A549 (cell line): ENCODE results near the gene UBE2E2. TPM values are rescaled to one million over a fixed set of nuclear protein-coding genes. Genes with fewer than 3 reads are reported as not detected.
A peak's percentile ranks its signal among the peaks of the same experiment; 100 is the strongest.

Experiments
- ATAC-seq, 2 experiments: fragments of 200-7000 bp in 1 of 2; fragments of >200 bp in 1 of 2; cut with Nextera tagmentation in 1 of 2; cut with Tn5 transposase in 1 of 2; 3 replicates each; pipeline versions ENCODE4 v1.8.0 to v1.9.1; 2018 to 2020; ENCODE audit warnings: mild to moderate bottlenecking in 1 of 2, moderate library complexity in 1 of 2
- CTCF ChIA-PET: fragments of 300-600 bp; sonication (Branson Sonifier 250); formaldehyde crosslinking; extraction: SDS; loops from one replicate; lab custom pipeline; 2021; ENCODE audit warnings: antibody characterized with exemption, inconsistent platforms; lab: Yijun Ruan, JAX
- POLR2A ChIA-PET: fragments of 350-600 bp; formaldehyde crosslinking; extraction: SDS; loops from one replicate; lab custom pipeline; 2021; ENCODE audit warnings: antibody characterized with exemption, inconsistent platforms; lab: Yijun Ruan, JAX
- DNase-seq, 2 experiments: peaks; one replicate each; pipeline versions ENCODE4 v3.0.0 to v3.0.0-alpha.2; 2011 to 2016; ENCODE audit warnings: low read depth in 1 of 2, low spot score in 1 of 2
- FAIRE-seq: peaks from 2 replicates; lab custom pipeline; 2011; peaks lifted over from hg19 to GRCh38; lab: Jason Lieb, UNC
- H3K27ac ChIP-seq, 2 experiments: fragments of >200 bp; sonication (Bioruptor Twin); formaldehyde crosslinking; 3 replicates each; pipeline ENCODE4 v1.5.1; 2016 to 2017
- H3K4me1 ChIP-seq: fragments of >200 bp; sonication (Bioruptor Twin); formaldehyde crosslinking; 3 replicates; pipeline ENCODE4 v1.6.1; 2016
- H3K4me2 ChIP-seq: fragments of >200 bp; sonication (Bioruptor Twin); formaldehyde crosslinking; 3 replicates; pipeline ENCODE4 v1.6.1; 2016
- H3K4me3 ChIP-seq: fragments of >200 bp; sonication (Bioruptor Twin); formaldehyde crosslinking; 3 replicates; pipeline ENCODE4 v1.5.1; 2016
- H3K9me3 ChIP-seq: fragments of >200 bp; sonication (Bioruptor Twin); formaldehyde crosslinking; 3 replicates; pipeline ENCODE4 v1.6.1; 2016
- EHMT2 ChIP-seq: fragments of 200-600 bp; sonication (generic); IDR thresholded peaks from 2 replicates; pipeline ENCODE4 v1.6.1; 2016; ENCODE audit warnings: antibody characterized with exemption, low read depth, mild to moderate bottlenecking, moderate library complexity
- EP300 ChIP-seq, 2 experiments: fragments of >200 bp; sonication (Bioruptor Twin); formaldehyde crosslinking; IDR thresholded peaks; 2 replicates in 1 of 2; 3 replicates in 1 of 2; pipeline ENCODE4 v1.6.1; 2016 to 2017
- FOSB ChIP-seq: fragments of 250-450 bp; sonication (Bioruptor Pico); IDR thresholded peaks from 2 replicates; pipeline ENCODE4 v1.5.0; 2020; ENCODE audit warnings: mild to moderate bottlenecking, moderate library complexity
- HDAC2 ChIP-seq: fragments of 200-600 bp; sonication (generic); IDR thresholded peaks from 2 replicates; pipeline ENCODE4 v1.6.1; 2016
- HEYL ChIP-seq: fragments of 250-450 bp; sonication (Bioruptor Pico); IDR thresholded peaks from 2 replicates; pipeline ENCODE4 v1.8.0; 2021; ENCODE audit warnings: mild to moderate bottlenecking, moderate library complexity
- HOXA7 ChIP-seq: fragments of 250-450 bp; sonication (Bioruptor Pico); IDR thresholded peaks from 2 replicates; pipeline ENCODE4 v1.5.0; 2020; ENCODE audit warnings: mild to moderate bottlenecking, moderate library complexity
- HOXB5 ChIP-seq: fragments of 250-450 bp; sonication (Bioruptor Pico); IDR thresholded peaks from 2 replicates; pipeline ENCODE4 v1.5.0; 2020; ENCODE audit warnings: mild to moderate bottlenecking, moderate library complexity
- KDM1A ChIP-seq: fragments of 200-600 bp; sonication (generic); IDR thresholded peaks from 2 replicates; pipeline ENCODE4 v1.6.1; 2016; ENCODE audit warnings: low read depth, mild to moderate bottlenecking
- KDM5A ChIP-seq: fragments of 200-600 bp; sonication (generic); IDR thresholded peaks from 2 replicates; pipeline ENCODE4 v1.6.1; 2016; ENCODE audit warnings: antibody characterized with exemption, mild to moderate bottlenecking
- MAZ ChIP-seq: fragments of 150-350 bp; IDR thresholded peaks from 2 replicates; pipeline ENCODE4 v1.6.1; 2014; ENCODE audit warnings: antibody characterized with exemption, low read depth, low read length, borderline replicate concordance
- NR3C1 ChIP-seq: fragments of >200 bp; sonication (Bioruptor Twin); formaldehyde crosslinking; IDR thresholded peaks from 3 replicates; pipeline ENCODE4 v1.6.1; 2017
- POLR2AphosphoS2 ChIP-seq: conservative IDR thresholded peaks from 2 replicates; pipeline ENCODE4 v1.6.1; 2012; ENCODE audit warnings: low read length, improper control_type of control experiment, inconsistent platforms
- RNF2 ChIP-seq: fragments of 200-600 bp; sonication (generic); IDR thresholded peaks from 2 replicates; pipeline ENCODE4 v1.6.1; 2016; ENCODE audit warnings: low read depth, mild to moderate bottlenecking, antibody characterized with exemption, moderate library complexity, borderline replicate concordance
- SMC3 ChIP-seq: fragments of >200 bp; sonication (Bioruptor Twin); formaldehyde crosslinking; IDR thresholded peaks from 3 replicates; pipeline ENCODE4 v1.6.1; 2018; ENCODE audit warnings: inconsistent platforms
- TFCP2L1 ChIP-seq: fragments of 250-450 bp; sonication (Bioruptor Pico); IDR thresholded peaks from 2 replicates; pipeline ENCODE4 v1.5.0; 2021; ENCODE audit warnings: mild to moderate bottlenecking
- WGBS: methylation state at CpG from one replicate; pipeline ENCODE4 v1.1.6; 2017; ENCODE audit errors: missing lambda C conversion rate; 5-methylcytosine and 5-hydroxymethylcytosine counted together
- polyA plus RNA-seq, 4 experiments: library from polyadenylated mRNA; depleted of rRNA in 3 of 4; stranded (reverse); fragments of >200 nt; fragmentation: RNase III in 1 of 4; extraction: RNeasy Plus Mini Kit Qiagen cat#74134 plus additional on column Dnase treatment in 1 of 4; gene quantifications; 2 replicates in 3 of 4; 3 replicates in 1 of 4; pipeline ENCODE4 v1.2.3, GENCODE V29; 2011 to 2017
- TF ChIP-seq, protein P1 (sequence below): fragments of >200 bp; sonication (Bioruptor Twin); formaldehyde crosslinking; IDR thresholded peaks from 2 replicates; pipeline ENCODE4 v1.6.1; 2016
- TF ChIP-seq, protein P2 (sequence below): fragments of 150-350 bp; IDR thresholded peaks from 2 replicates; pipeline ENCODE4 v1.6.1; 2014; ENCODE audit warnings: low read depth, mild to moderate bottlenecking, low read length
- TF ChIP-seq, protein P3 (sequence below): fragments of 250-450 bp; sonication (Bioruptor Pico); IDR thresholded peaks from 2 replicates; pipeline ENCODE4 v1.5.0; 2020; ENCODE audit warnings: low read depth, mild to moderate bottlenecking, moderate library complexity
- TF ChIP-seq, protein P4 (sequence below): fragments of >200 bp; sonication (Bioruptor Twin); formaldehyde crosslinking; IDR thresholded peaks from 3 replicates; pipeline ENCODE4 v1.5.1; 2016
- TF ChIP-seq, protein P5 (sequence below): IDR thresholded peaks from 2 replicates; pipeline ENCODE4 v1.6.1; 2012

The UBE2E2 gene
- polyA plus RNA-seq, 2 of the 4 experiments (the other 2 are of a cell fraction), result 28.3 to 56.1 TPM

DNA sequence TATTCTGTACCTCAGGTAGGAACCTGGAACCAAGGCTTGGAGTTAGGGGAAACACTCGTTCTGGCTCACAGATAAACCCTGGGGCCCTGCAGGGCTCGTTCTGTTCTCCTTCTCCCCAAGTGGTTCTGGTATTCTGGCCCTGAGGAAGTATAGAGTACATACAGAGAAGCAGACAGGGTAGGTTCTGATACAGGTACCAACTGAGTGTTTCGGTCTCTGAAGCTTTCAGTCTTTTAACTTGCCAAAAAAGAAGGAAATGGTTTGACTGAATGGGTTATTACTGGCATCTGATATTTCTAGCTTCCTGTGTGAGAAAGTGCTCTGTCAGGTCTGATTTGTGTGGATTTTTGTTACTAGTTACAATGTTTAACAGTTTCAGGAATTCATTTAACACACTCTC is 67.3 kb downstream of the UBE2E2 start:
- ChIA-PET POLR2A (no interaction called here), CTCF (no interaction called here)
- no peak for FAIRE-seq
- TF ChIP-seq TFCP2L1 (CRISPR knock-in tag) (no peak), NR3C1 (no peak), KDM1A (no peak), HOXA7 (no peak), EP300 (IDR thresholded peaks at IDR 0.05) (no peak), FOSB (CRISPR knock-in tag) (no peak), HOXB5 (no peak), EHMT2 (no peak), MAZ (no peak), HDAC2 (no peak), POLR2AphosphoS2 (no peak), KDM5A (no peak), SMC3 (no peak), HEYL (CRISPR knock-in tag) (no peak), RNF2 (no peak)
- TF ChIP-seq, protein P1, sequence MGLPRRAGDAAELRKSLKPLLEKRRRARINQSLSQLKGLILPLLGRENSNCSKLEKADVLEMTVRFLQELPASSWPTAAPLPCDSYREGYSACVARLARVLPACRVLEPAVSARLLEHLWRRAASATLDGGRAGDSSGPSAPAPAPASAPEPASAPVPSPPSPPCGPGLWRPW, result no peak
- TF ChIP-seq, protein P2, sequence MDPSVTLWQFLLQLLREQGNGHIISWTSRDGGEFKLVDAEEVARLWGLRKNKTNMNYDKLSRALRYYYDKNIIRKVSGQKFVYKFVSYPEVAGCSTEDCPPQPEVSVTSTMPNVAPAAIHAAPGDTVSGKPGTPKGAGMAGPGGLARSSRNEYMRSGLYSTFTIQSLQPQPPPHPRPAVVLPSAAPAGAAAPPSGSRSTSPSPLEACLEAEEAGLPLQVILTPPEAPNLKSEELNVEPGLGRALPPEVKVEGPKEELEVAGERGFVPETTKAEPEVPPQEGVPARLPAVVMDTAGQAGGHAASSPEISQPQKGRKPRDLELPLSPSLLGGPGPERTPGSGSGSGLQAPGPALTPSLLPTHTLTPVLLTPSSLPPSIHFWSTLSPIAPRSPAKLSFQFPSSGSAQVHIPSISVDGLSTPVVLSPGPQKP, result no peak
- TF ChIP-seq, protein P3, sequence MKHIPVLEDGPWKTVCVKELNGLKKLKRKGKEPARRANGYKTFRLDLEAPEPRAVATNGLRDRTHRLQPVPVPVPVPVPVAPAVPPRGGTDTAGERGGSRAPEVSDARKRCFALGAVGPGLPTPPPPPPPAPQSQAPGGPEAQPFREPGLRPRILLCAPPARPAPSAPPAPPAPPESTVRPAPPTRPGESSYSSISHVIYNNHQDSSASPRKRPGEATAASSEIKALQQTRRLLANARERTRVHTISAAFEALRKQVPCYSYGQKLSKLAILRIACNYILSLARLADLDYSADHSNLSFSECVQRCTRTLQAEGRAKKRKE (CRISPR knock-in tag), result no peak
- TF ChIP-seq, protein P4, sequence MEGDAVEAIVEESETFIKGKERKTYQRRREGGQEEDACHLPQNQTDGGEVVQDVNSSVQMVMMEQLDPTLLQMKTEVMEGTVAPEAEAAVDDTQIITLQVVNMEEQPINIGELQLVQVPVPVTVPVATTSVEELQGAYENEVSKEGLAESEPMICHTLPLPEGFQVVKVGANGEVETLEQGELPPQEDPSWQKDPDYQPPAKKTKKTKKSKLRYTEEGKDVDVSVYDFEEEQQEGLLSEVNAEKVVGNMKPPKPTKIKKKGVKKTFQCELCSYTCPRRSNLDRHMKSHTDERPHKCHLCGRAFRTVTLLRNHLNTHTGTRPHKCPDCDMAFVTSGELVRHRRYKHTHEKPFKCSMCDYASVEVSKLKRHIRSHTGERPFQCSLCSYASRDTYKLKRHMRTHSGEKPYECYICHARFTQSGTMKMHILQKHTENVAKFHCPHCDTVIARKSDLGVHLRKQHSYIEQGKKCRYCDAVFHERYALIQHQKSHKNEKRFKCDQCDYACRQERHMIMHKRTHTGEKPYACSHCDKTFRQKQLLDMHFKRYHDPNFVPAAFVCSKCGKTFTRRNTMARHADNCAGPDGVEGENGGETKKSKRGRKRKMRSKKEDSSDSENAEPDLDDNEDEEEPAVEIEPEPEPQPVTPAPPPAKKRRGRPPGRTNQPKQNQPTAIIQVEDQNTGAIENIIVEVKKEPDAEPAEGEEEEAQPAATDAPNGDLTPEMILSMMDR, result no peak
- TF ChIP-seq, protein P5, sequence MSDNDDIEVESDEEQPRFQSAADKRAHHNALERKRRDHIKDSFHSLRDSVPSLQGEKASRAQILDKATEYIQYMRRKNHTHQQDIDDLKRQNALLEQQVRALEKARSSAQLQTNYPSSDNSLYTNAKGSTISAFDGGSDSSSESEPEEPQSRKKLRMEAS, result no peak
- DNase-seq, result no peak
- Histone ChIP-seq H3K4me1 (peaks cover 15% of the 10 kb centered on the region; the same call in 2 of the 3 replicates), H3K27ac (no peak overlapping the region), H3K4me3 (no peak overlapping the region), H3K9me3 (no peaks in the 10 kb centered on the region), H3K4me2 (no peak overlapping the region)
- ATAC-seq, result no peak
- 84% methylated on average over 3 of the region's 3 CpGs for WGBS

DNA sequence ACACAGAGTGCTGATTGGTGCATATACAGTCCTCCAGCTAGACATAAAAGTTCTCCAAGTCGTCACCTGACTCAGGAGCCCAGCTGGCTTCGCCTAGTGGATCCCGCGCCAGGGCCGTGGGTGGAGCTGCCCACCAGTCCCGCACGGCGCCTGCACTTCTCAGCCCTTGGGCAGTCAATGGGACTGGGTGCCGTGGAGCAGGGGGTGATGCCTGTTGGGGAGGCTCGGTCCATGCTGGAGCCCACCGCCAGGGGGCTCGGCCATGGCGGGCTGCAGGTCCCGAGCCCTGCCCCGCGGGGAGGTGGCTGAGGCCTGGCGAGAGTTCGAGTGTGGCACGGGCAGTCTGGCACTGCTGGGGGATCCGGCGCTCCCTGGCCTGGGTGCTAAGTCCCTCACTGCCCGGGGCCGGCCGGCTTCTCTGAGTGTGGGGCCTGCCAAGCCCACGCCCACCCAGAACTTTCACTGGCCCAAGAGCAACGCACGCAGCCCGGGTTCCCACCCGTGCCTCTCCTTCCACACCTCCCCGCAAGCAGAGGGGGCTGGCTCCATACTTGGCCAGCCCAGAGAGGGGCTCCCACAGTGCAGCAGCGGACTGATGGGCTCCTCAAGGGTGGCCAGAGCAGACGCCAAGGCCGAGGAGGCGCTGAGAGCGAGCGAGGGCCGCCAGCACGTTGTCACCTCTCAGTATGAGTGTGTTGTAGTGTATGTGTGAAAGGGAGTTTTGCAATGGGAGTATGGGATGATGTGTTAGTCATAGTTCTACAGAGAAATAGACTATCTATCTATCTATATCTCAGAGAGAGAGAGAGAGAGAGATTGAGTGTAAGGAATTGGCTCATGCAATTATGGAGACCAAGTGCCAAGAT is 69.0 kb downstream of the UBE2E2 start:
- Histone ChIP-seq H3K9me3 (no peaks in the 10 kb centered on the region), H3K4me1 (peaks cover 22% of the 10 kb centered on the region; the same call in 2 of the 3 replicates), H3K4me3 (no peak overlapping the region), H3K27ac (peak overlapping the region in 1 of 2 experiments; percentile 40; a peak in 1 of 6 replicates), H3K4me2 (no peak overlapping the region)
- TF ChIP-seq EP300 (IDR thresholded peaks at IDR 0.05), result no peak
- TF ChIP-seq KDM1A, result no peak
- ATAC-seq (no peak), FAIRE-seq (no peak), DNase-seq (no peak)
- 90% methylated on average over 21 of the region's 38 CpGs for WGBS
- POLR2A ChIA-PET, result interaction anchor here (0.5 kb wide), 1 partner anchor 17 kb away, joined by 5 read pairs; no protein-coding TSS in a partner anchor
- CTCF ChIA-PET, result interaction anchor here (0.7 kb wide), 1 partner anchor 32 kb away, joined by 3 read pairs; no protein-coding TSS in a partner anchor
